Measurements from ENCODE around the gene MEIOB. TPM values are rescaled to one million over a fixed set of nuclear protein-coding genes. Genes with fewer than 3 reads are reported as not detected.

The MEIOB gene
- total RNA-seq, 1 experiment from 2014 or later: not detected

DNA sequence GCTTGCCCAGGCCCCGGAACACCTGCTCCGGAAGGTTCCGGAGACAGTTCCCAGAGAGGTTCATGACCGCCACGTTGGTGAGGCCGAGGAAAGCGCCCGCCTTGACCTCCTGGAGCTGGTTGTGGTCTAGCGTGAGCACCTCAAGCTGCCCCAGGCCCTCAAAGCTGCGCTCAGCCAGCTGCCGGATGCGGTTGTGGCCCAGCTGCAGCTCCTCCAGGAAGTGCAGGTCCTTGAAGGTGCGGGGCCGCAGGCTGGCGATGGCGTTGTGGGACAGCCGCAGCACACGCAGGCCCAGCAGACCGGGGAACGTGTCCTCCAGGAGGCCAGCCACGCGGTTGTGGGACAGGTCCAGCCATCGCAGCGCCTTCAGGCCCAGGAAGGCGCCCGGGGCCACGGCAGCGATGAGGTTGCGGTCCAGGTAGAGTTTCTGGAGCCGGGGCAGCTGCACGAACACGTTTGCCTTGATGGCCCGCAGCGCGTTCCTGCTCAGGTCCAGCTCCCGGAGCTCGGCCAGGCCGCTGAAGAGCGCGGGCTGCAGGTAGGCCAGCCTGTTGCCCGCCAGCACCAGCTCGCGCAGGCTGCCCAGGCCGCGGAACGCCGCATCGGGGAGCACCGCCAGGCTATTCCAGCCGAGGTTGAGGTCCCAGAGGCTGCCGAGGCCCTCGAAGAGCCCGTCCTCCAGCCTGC, 80.6 kb downstream of the MEIOB start:
- intact Hi-C loops (cut with micrococcal nuclease): no loop called here
- H3K4me1 Mint-ChIP-seq (ENCODE audit: insufficient read depth, unreplicated experiment): no peaks in the 10 kb centered on the region
- ChIA-PET CTCF (no interaction called here), POLR2A (interaction anchor here (2.0 kb wide), 1 partner anchor 9 kb away, joined by 13 read pairs; the partner anchor contains the start of genes NUBP2 and SPSB3)
- H3K36me3 Mint-ChIP-seq (ENCODE audit: insufficient read depth, unreplicated experiment): peaks cover 5% of the 10 kb centered on the region
- no peak overlapping the region for H3K4me3 Mint-ChIP-seq (ENCODE audit: unreplicated experiment)
- no peaks in the 10 kb centered on the region for H3K9me3 Mint-ChIP-seq (ENCODE audit: unreplicated experiment)
- no peaks in the 10 kb centered on the region for H3K27me3 Mint-ChIP-seq (ENCODE audit: insufficient read depth, unreplicated experiment)
- DNase-seq (ENCODE audit: unreplicated experiment): no peak
- H3K27ac Mint-ChIP-seq (ENCODE audit: low read depth, unreplicated experiment): no peak overlapping the region
- TF ChIP-seq, protein P1, sequence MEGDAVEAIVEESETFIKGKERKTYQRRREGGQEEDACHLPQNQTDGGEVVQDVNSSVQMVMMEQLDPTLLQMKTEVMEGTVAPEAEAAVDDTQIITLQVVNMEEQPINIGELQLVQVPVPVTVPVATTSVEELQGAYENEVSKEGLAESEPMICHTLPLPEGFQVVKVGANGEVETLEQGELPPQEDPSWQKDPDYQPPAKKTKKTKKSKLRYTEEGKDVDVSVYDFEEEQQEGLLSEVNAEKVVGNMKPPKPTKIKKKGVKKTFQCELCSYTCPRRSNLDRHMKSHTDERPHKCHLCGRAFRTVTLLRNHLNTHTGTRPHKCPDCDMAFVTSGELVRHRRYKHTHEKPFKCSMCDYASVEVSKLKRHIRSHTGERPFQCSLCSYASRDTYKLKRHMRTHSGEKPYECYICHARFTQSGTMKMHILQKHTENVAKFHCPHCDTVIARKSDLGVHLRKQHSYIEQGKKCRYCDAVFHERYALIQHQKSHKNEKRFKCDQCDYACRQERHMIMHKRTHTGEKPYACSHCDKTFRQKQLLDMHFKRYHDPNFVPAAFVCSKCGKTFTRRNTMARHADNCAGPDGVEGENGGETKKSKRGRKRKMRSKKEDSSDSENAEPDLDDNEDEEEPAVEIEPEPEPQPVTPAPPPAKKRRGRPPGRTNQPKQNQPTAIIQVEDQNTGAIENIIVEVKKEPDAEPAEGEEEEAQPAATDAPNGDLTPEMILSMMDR (IDR thresholded peaks at IDR 0.05; ENCODE audit: unreplicated experiment): no peak
- no TSS peak for BruUV-seq (replicated peaks)

DNA sequence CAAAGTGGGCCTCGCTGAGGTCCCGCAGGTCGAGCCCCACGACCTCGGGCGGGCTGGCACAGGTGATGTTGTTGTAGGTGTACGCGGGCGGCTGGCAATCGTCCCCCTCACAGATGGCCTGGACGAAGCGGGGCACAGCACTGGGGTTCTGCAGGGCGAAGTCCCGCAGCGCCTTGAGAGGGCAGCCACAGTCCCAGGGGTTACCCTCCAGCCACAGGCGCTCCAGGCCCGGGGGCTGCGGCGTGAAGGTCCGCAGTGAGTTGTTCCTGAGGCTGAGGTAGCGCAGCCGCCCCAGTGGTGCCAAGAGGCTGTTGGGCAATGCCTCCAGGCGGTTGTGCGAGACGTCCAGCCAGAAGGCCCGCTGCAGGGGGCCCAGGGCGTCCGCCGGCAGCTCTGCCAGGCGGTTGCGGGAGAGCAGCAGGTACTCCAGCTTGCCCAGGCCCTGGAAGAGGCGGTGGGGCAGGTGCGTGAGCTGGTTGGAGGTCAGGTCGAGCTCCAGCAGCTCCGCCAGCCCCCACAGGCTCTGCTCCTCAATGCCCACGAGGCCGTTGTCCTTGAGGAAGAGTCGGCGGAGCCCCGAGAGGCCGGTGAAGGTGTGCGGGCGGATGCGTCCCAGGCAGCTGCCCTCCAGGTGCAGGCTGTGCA, 81.2 kb downstream of the MEIOB start:
- Mint-ChIP-seq H3K36me3 (ENCODE audit: insufficient read depth, unreplicated experiment) (peaks cover 5% of the 10 kb centered on the region), H3K4me3 (ENCODE audit: unreplicated experiment) (no peak overlapping the region), H3K27ac (ENCODE audit: low read depth, unreplicated experiment) (no peak overlapping the region), H3K27me3 (ENCODE audit: insufficient read depth, unreplicated experiment) (no peaks in the 10 kb centered on the region), H3K9me3 (ENCODE audit: unreplicated experiment) (no peaks in the 10 kb centered on the region), H3K4me1 (ENCODE audit: insufficient read depth, unreplicated experiment) (no peaks in the 10 kb centered on the region)
- BruUV-seq (replicated peaks): no TSS peak
- POLR2A ChIA-PET: interaction anchor here (2.0 kb wide), 1 partner anchor 9 kb away, joined by 13 read pairs; the partner anchor contains the start of genes NUBP2 and SPSB3
- CTCF ChIA-PET: no interaction called here
- intact Hi-C loops (cut with micrococcal nuclease): no loop called here
- TF ChIP-seq, protein P1 (IDR thresholded peaks at IDR 0.05; ENCODE audit: unreplicated experiment): no peak
- no peak for DNase-seq (ENCODE audit: unreplicated experiment)

DNA sequence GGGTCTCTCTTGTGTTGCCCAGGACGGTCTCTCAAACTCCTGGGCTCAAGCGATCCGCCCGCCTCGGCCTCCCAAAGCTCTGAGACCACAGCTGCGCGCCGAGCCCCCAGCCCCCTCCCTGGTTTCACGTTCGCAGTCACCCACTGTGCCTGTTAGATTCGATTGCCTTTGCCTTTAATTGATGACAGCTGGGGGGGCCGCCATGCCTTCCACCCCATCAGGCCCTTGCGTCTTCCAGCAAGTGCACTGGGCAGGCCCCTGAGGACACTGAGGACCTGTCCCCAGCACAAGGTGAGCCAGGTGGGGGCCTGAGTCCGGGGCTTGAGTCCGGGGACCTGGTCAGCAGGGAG, 81.7 kb downstream of the MEIOB start:
- no TSS peak for BruUV-seq (replicated peaks)
- ChIA-PET CTCF (no interaction called here), POLR2A (no interaction called here)
- Mint-ChIP-seq H3K4me1 (ENCODE audit: insufficient read depth, unreplicated experiment) (peaks cover under 1% of the 10 kb centered on the region), H3K27me3 (ENCODE audit: insufficient read depth, unreplicated experiment) (no peaks in the 10 kb centered on the region), H3K27ac (ENCODE audit: low read depth, unreplicated experiment) (no peak overlapping the region), H3K36me3 (ENCODE audit: insufficient read depth, unreplicated experiment) (peaks cover 5% of the 10 kb centered on the region), H3K9me3 (ENCODE audit: unreplicated experiment) (no peaks in the 10 kb centered on the region), H3K4me3 (ENCODE audit: unreplicated experiment) (no peak overlapping the region)
- intact Hi-C loops (cut with micrococcal nuclease): no loop called here
- DNase-seq (ENCODE audit: unreplicated experiment): no peak
- TF ChIP-seq, protein P1 (IDR thresholded peaks at IDR 0.05; ENCODE audit: unreplicated experiment): no peak

DNA sequence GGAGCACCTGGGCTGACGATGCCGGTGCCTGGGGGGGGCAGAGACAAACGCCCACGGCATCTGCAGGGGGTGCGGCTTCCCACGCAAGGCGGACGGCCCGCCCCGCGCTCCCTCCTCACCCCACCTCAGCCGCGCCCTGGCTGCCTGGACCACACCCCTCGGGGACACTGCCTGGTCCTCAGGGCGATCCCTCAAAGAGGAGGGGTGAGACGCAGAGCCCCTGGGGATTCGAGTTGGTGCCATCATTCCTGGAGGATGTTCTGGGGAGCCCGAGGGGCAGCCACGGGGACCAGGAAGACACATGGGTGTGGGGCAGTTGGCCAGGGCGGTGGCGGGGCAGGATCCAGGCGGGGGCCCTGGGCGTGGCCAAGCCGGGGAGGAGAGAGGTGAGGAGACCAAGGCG, 82.3 kb downstream of the MEIOB start:
- ChIA-PET CTCF (no interaction called here), POLR2A (interaction anchor here (0.7 kb wide), 1 partner anchor 170 kb away, joined by 4 read pairs; the partner anchor contains the start of gene NDUFB10)
- no TSS peak for BruUV-seq (replicated peaks)
- DNase-seq (ENCODE audit: unreplicated experiment): no peak
- intact Hi-C loops (cut with micrococcal nuclease): no loop called here
- H3K4me1 Mint-ChIP-seq (ENCODE audit: insufficient read depth, unreplicated experiment): peaks cover 5% of the 10 kb centered on the region
- no peak overlapping the region for H3K4me3 Mint-ChIP-seq (ENCODE audit: unreplicated experiment)
- TF ChIP-seq, protein P1 (IDR thresholded peaks at IDR 0.05; ENCODE audit: unreplicated experiment): no peak
- H3K9me3 Mint-ChIP-seq (ENCODE audit: unreplicated experiment): no peaks in the 10 kb centered on the region
- peaks cover 5% of the 10 kb centered on the region for H3K36me3 Mint-ChIP-seq (ENCODE audit: insufficient read depth, unreplicated experiment)
- no peaks in the 10 kb centered on the region for H3K27me3 Mint-ChIP-seq (ENCODE audit: insufficient read depth, unreplicated experiment)
- no peak overlapping the region for H3K27ac Mint-ChIP-seq (ENCODE audit: low read depth, unreplicated experiment)
